ENCODE results near the gene CD163L1.
"Not testable (repeated sequence)": the region's sequence is repeated elsewhere in the genome, so short reads cannot be mapped to it uniquely, and the experiment has no call there.

Gene CD163L1

DNA sequence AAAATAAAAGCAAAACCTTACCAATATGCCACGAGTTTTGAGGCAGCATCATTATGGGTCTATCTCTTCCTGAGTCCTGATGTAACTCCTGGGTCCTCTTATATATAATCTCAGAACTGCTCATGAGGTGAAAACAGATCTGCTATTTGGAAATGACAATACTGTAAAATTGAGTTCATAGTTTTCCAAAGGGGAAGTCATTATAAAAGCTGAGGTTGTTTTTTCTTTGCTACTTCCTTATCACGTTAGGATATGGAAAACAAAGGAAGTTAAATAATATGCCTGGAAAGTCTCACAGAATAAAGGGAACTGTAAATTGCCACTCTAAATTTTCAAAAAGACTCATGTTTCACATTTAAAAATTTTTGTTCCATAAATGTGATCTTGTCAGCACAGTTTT is at the start of gene CD163L1:
CD163L1 (minus strand) TSS at position 78 of the 400 bp plus-strand sequence; CDS start at position 52, 26 bp downstream.
- no peak for DNase-seq

DNA sequence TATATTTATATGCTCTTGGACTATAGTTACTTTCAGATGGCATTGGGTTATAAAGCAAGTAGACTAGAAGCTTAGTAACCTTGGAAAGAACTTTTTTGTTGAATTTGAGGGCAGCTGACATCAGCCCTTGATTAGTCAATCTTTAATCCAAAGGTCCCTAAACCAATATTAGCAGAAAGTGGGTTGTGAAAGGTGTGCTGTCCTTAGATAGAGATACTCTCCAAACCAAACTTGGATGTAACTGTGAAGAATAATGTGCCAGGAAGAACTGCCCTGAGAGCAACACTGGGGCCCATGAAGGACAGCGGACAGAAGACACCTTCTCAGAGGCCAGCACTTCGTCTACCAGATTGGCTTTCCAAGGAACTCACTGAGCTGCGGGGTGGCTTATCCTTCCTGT is 49.1 kb upstream of the CD163L1 start:
- DNase-seq, result no peak

GRCh38 chr12:7486512-7486911 is 42.6 kb upstream of the CD163L1 start:
- no peak for DNase-seq

DNA sequence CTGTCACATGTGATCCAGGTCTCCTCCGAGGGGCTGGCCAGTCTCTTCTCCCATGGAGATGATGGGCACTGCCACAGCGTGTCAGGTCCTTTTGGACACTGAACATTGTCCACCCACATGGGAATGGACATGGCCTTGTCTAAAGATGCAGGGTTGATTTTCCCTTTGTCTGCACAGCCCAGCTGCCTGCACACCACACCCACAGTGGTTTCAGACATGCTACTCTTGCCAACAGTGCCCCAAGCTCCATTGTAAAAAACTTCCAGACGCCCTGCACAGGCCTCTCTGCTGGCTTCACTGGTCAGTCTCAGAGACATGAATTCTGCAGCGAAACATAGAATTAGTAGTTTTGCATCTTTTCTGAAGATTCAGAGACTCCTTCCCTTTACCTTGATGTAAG is 41.1 kb upstream of the CD163L1 start:
- DNase-seq, result no peak

DNA sequence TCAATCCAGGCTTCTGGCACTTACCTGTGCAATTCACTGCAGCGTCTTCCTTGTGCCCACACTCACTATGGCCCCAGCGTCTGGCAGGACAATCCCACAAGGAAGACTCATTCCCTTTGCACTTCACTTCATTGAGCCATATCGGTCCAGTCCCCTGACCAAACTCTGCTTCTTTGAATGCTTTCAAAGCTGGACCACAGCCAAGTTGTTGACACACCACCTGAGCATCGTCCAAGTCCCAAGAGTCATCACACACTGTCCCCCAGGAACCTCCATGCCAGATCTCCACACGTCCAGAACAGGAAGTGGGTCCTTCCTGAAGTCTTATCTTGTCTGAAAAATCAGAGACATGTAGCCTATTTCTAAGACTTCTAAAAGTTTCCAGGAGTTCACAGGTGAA is 39.4 kb upstream of the CD163L1 start:
- no peak for DNase-seq

DNA sequence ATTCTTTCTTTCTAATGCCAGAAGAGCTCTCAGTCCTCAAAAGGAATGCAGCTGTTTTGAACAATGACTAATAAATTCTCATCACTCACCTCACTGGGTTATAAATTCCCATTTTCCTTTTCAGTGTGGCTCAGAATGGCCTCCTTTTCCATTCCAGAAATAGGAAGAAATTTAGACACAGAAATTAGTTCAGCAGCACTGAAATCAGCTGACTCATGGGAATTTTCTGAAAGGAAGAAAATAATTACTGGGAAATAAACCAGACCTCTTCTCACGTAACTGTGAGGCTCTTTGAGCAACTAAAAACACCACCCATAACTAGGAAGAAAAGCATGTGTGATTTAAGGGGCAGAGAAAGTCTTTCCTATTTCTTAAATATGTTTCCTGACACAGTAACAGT is 35.8 kb upstream of the CD163L1 start:
- no peak for DNase-seq

GRCh38 chr12:7472060-7472459 is 28.1 kb upstream of the CD163L1 start:
- no peak for DNase-seq

DNA sequence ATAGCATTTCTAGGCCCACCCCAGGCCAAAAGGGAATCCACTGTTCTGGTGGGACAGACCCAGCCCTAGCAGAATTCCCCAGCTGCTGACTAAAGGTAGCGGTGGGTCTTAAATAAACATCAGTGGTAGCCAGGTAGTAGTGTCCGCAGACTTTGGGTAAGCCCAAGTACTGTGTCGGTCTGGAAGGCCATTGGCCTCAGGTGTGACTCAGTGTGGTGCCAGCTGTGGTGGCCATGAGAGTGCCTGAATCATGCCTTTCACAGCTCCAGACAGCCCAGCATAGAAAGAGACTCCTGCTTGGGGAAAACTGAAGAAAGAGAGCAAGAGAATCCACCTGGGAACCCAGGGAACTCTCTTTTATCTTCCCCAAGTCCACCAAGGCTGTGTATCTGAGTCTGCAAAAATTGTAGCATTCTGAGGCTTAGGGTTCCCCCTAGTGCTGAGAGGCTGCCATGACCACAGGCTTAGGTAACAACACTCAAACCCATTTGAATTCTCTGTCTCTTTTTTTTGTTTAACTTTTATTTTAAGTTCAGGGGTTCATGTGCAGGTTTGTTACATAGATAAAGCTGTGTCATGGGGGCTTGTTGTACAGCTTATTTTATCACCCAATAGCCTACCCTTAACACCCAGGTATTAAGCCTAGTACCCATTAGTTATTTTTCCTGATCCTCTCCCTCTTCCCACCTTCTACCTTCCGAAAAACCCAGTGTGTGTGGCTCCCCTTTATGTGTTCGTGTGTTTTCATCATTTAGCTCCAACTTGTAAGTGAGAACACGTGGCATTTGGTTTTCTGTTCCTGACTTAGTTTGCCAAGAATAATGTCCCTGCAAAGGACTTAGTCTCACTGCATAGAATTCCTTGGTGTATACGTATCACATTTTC is 16.7 kb upstream of the CD163L1 start:
- DNase-seq, result peak; percentile 31

- DNase-seq, result no peak
These were observed 16.0 kb upstream of the CD163L1 start for GRCh38 chr12:7459973-7460372.

DNA sequence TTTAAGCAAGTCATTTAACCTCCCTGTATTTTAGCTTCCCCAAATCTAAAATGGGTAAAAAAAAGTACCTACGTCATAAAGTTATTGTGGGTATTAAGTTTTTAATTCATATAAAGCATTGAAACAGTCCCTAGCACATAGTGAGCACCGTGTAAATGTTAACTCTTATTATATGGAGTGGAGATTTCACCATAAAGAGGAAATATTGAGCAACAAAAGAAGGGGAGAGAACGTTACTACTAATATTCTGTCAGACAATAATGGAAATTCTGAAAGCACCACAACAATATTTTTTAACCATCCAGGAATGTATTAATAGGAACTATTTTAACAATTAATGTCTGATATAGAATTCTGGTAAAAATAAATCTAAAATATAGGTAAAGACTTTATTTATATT is 7.8 kb upstream of the CD163L1 start:
- DNase-seq, result no peak

- DNase-seq, result no peak
These were observed 6.7 kb upstream of the CD163L1 start for GRCh38 chr12:7450667-7451066.

- DNase-seq, result no peak
These were observed 4.1 kb upstream of the CD163L1 start for GRCh38 chr12:7448099-7448498.

GRCh38 chr12:7444537-7444936 is 584 bp upstream of the CD163L1 start:
- DNase-seq, result no peak

DNA sequence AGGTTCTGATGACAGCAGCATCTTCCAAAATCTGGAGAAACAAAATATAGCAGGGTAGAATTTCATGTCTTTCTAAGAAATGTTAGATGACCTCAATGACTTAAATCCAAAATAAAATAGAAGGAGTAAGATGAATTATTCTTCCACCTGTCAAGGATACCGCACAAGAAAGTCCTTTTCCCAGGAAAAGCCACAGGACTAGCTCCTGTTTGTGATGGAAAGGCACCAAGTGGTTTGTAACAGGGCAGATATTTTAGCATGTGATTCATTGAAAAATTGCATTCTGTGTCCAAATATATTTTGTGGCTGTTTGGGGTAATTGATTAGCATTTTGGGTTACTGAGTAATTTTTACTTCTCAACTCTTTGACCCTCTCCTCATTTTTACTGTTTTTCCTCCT is 2.7 kb downstream of the CD163L1 start:
- no peak for DNase-seq

- DNase-seq, result peak; percentile 27
These were observed 4.1 kb downstream of the CD163L1 start for GRCh38 chr12:7439579-7440505.

DNA sequence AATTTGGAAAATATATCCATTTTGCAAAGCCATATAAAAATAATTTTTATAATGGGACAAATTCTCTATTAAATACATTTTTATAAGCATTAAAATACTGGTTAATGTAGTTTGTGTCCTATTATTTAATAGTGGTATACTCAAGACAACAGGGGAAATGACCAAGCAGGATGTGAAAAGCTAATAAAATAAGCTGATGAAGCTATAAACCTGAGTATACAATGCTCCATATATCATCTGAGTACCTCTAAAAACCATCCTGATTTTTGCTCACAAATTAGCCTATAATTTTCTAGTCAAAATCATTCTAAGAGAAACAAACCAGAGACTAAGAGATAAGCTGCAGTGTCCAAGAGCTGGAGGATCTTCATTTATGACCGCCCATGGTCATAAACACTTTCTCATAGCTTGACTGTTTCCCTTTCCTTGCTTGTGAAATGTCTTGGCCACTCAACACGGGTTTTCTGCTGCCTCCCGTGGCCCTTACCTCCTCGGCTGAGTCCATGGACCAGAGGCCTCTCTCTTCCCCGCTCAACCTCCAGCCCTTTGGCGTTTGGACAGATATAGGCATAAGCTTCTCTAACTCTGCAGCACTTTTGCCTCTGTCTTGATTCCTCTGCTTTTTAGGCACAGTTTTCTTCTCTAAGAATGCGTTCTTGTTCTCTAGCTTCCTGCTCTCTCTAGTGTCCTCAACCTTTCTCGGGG is 5.5 kb downstream of the CD163L1 start:
- DNase-seq, result not testable (repeated sequence)

DNA sequence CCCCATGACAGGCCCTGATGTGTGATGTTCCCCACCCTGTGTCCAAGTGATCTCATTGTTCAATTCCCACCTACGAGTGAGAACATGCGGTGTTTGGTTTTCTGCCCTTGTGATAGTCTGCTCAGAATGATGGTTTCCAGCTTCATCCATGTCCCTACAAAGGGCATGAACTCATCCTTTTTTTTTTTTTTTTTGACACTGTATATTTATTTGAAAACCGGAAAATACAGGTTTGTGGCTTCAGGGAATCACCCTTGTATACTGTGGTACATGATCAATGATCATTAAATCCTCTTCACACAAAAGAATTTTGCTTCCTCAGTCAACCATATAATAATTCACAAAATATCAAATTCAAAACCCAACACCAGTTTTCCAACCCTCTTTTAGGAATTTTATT is 6.5 kb downstream of the CD163L1 start:
- DNase-seq, result not testable (repeated sequence)

- DNase-seq, result no peak
These were observed 9.3 kb downstream of the CD163L1 start for GRCh38 chr12:7434670-7435069.

- DNase-seq, result no peak
These were observed 10.6 kb downstream of the CD163L1 start for GRCh38 chr12:7433276-7433822.

GRCh38 chr12:7431993-7432685 is 11.8 kb downstream of the CD163L1 start:
- DNase-seq, result no peak

GRCh38 chr12:7411343-7411742 is 32.6 kb downstream of the CD163L1 start:
- no peak for DNase-seq

- DNase-seq, result no peak
These were observed 39.7 kb downstream of the CD163L1 start for GRCh38 chr12:7404275-7404674.
